Measurements from ENCODE around the gene CH25H. TPM values are rescaled to one million over a fixed set of nuclear protein-coding genes. Genes with fewer than 3 reads are reported as not detected.

Gene CH25H
- total and polyA plus RNA-seq, 7 experiments from 2014 or later: 0.11 to 0.34 TPM; not detected in 5

DNA sequence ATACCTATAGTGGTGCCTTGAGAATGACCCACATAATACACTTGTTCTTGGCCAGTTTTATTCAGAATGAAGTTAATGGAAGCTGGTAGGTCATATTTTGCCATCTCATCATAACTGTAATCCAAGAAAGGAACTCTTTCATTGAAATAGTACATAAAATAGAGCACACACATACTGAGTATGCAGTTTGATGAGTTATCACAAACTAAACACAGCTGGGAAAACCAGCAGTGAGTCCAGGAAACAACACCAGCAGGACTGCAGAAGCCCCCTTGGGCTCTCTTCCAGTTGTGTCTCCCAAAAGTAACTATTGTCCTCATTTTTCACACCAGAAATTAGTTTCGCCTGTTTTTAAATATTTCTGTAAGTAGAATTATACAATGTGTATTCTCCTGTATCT lies 19.8 kb upstream of the CH25H start:
- DNase-seq: no peak
- no peak overlapping the region for H3K27ac ChIP-seq (ENCODE audit: low read depth, low read length)
- H3K36me3 ChIP-seq (ENCODE audit: control insufficient read depth in 2 of 3, insufficient read depth in 3 of 3, low read length in 3 of 3): peaks cover 0 to 26% (median 0%) of the 10 kb centered on the region in 3 experiments
- intact Hi-C loops (cut with micrococcal nuclease): no loop called here
- no peaks in the 10 kb centered on the region for H3K9me3 ChIP-seq (ENCODE audit: control insufficient read depth in 2 of 3, low read length in 3 of 3)
- H3K27ac Mint-ChIP-seq: no peak overlapping the region
- ATAC-seq: no peak
- H3K4me1 ChIP-seq (ENCODE audit: control insufficient read depth in 2 of 2, insufficient read depth in 2 of 2, low read length in 2 of 2): no peaks in the 10 kb centered on the region
- H3K27me3 Mint-ChIP-seq: no peaks in the 10 kb centered on the region
- CTCF ChIA-PET: no interaction called here
- POLR2A ChIA-PET: no interaction called here
- no peak overlapping the region for H3K4me3 Mint-ChIP-seq
- peaks cover 0 to 46% (median 19%) of the 10 kb centered on the region in 5 donors for H3K36me3 Mint-ChIP-seq
- no peaks in the 10 kb centered on the region for H3K27me3 ChIP-seq (ENCODE audit: control insufficient read depth in 2 of 2, insufficient read depth in 2 of 2, low read length in 2 of 2)
- H3K9me3 Mint-ChIP-seq: no peaks in the 10 kb centered on the region
- H3K4me3 ChIP-seq (ENCODE audit: low read length): no peak overlapping the region
- H3K4me1 Mint-ChIP-seq: peaks cover 0 to 15% (median 10%) of the 10 kb centered on the region in 7 donors

DNA sequence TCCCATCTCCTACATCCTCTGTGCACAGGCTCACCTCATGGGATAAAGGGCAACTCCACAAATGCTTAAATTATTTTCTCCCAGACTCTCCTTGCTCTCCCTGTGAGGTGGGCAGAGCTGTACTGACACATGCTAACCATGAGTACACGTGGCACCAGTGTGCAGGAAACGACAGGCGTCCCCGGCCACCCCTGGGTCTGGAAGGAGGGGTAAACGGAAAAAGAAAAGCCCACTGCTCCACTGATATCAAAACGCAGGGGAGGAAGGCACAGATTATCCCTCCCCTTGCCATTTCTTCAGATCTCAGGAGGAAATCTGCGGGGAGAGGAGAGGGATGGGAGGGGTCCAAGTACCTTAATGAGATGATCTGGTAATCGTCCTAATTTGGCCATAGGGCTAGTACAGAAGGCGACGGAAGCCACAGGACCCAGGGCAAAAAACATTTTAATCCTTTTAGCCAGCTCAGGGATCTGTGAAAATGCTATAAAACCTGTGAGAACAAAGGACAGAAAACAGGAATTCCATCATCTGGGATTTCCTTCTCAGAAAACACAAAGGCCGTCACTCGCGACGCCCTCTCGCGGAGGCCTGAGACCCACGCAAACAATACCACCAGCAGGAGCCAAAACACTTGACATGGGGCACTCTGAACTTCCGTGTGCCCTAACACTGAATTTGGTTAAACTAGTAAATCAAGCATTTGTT lies 17.8 kb upstream of the CH25H start:
- Histone ChIP-seq H3K4me1 (ENCODE audit: control insufficient read depth in 2 of 2, insufficient read depth in 2 of 2, low read length in 2 of 2) (no peaks in the 10 kb centered on the region), H3K27me3 (ENCODE audit: control insufficient read depth in 2 of 2, insufficient read depth in 2 of 2, low read length in 2 of 2) (no peaks in the 10 kb centered on the region), H3K27ac (ENCODE audit: low read depth, low read length) (no peak overlapping the region), H3K4me3 (ENCODE audit: low read length) (no peak overlapping the region), H3K9me3 (ENCODE audit: control insufficient read depth in 2 of 3, low read length in 3 of 3) (no peaks in the 10 kb centered on the region), H3K36me3 (ENCODE audit: control insufficient read depth in 2 of 3, insufficient read depth in 3 of 3, low read length in 3 of 3) (peaks cover 0 to 18% (median 0%) of the 10 kb centered on the region in 3 experiments)
- ATAC-seq (peak; percentile 54), DNase-seq (no peak)
- ChIA-PET POLR2A (no interaction called here), CTCF (interaction anchor here (0.9 to 1.3 kb wide), 2 partner anchors 7 to 291 kb away, joined by 3 to 6 read pairs; no protein-coding TSS in a partner anchor)
- peaks cover 0 to 35% (median 16%) of the 10 kb centered on the region in 5 donors for H3K36me3 Mint-ChIP-seq
- peak overlapping the region in 9 of 10 donors; percentile 5 to 80 (median 57) for H3K4me3 Mint-ChIP-seq
- peak overlapping the region in 6 of 9 donors; percentile 12 to 70 (median 36) for H3K27ac Mint-ChIP-seq
- peaks cover 0 to 15% (median 10%) of the 10 kb centered on the region in 7 donors for H3K4me1 Mint-ChIP-seq
- intact Hi-C loops (cut with micrococcal nuclease): no loop called here
- H3K9me3 Mint-ChIP-seq: no peaks in the 10 kb centered on the region
- no peaks in the 10 kb centered on the region for H3K27me3 Mint-ChIP-seq

DNA sequence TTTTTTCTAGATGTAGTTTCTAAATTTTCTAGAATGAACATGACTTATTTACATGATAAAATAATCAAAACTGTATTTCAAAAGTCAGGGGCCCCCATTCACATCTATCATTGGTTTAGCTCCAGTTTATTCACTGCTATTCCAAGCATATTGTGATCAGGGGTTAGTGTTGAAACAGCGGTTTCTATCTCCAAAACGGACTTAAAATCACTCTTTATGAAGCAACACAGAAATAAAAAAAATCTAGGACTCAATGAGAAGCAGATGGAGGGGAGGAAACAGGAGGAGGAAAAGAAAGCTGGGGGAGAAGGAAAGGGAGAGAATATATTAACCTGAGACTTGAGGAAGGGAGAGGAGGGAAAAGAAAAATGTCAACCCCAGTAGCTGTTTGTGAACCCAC lies 14.8 kb upstream of the CH25H start:
- peak overlapping the region in 2 of 9 donors; percentile 38 to 57 for H3K27ac Mint-ChIP-seq
- H3K9me3 Mint-ChIP-seq: no peaks in the 10 kb centered on the region
- Histone ChIP-seq H3K4me3 (ENCODE audit: low read length) (no peak overlapping the region), H3K4me1 (ENCODE audit: control insufficient read depth in 2 of 2, insufficient read depth in 2 of 2, low read length in 2 of 2) (peaks cover 0 to 6% of the 10 kb centered on the region in 2 donors), H3K36me3 (ENCODE audit: control insufficient read depth in 2 of 3, insufficient read depth in 3 of 3, low read length in 3 of 3) (peaks cover 0 to 13% (median 0%) of the 10 kb centered on the region in 3 experiments), H3K27me3 (ENCODE audit: control insufficient read depth in 2 of 2, insufficient read depth in 2 of 2, low read length in 2 of 2) (no peaks in the 10 kb centered on the region), H3K9me3 (ENCODE audit: control insufficient read depth in 2 of 3, low read length in 3 of 3) (no peaks in the 10 kb centered on the region), H3K27ac (ENCODE audit: low read depth, low read length) (no peak overlapping the region)
- no peak for ATAC-seq
- DNase-seq: no peak
- H3K36me3 Mint-ChIP-seq: peaks cover 0 to 16% (median under 1%) of the 10 kb centered on the region in 5 donors
- H3K4me1 Mint-ChIP-seq: peaks cover 6 to 24% (median 19%) of the 10 kb centered on the region in 7 donors
- ChIA-PET CTCF (interaction anchor here (0.7 to 0.8 kb wide), 2 partner anchors 285 to 289 kb away, joined by 3 to 5 read pairs; no protein-coding TSS in a partner anchor), POLR2A (interaction anchor here (0.7 kb wide), 1 partner anchor 232 kb away, joined by 3 read pairs; no protein-coding TSS in a partner anchor)
- intact Hi-C loops (cut with micrococcal nuclease): no loop called here
- no peak overlapping the region for H3K4me3 Mint-ChIP-seq
- H3K27me3 Mint-ChIP-seq: no peaks in the 10 kb centered on the region

DNA sequence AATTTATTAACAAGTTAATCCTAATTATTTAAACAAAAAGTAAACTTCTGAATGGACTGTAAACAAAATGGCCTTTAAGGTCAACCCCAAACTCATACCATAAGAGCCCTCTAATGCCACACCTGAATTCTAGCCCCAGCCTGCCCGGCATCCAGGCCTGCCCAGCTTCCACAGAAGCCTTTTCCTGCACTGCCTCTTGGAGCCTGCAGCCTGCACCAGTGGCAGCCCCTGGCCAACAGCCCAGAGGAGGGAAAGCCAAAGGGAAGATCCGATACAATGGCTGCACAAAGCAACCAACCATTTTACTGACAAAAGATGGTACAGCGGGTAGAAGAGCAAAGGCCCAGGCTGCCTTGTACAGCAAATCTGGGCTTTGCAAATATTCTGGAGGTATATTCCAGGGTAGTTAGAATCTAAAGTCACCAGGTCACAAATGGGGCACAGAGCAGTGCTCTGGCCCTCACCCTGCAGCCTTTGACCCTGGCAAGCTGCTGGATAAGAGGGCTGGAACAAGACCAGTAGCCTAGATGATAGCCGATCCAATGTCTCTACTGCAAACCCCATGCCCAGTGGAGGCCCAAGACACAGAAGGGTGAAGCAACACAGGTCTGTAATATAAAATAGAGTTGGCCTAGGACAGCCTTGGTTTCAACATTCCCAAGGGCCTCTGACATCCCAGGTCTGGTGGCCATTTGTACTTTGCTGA lies 12.5 kb upstream of the CH25H start:
- Mint-ChIP-seq H3K27me3 (no peaks in the 10 kb centered on the region), H3K9me3 (no peaks in the 10 kb centered on the region), H3K4me3 (no peak overlapping the region), H3K4me1 (peaks cover 6 to 13% (median 11%) of the 10 kb centered on the region in 7 donors), H3K36me3 (peaks cover 0 to 14% (median 0%) of the 10 kb centered on the region in 5 donors), H3K27ac (peak overlapping the region in 1 of 9 donors; percentile 51)
- H3K27me3 ChIP-seq (ENCODE audit: control insufficient read depth in 2 of 2, insufficient read depth in 2 of 2, low read length in 2 of 2): no peaks in the 10 kb centered on the region
- H3K4me1 ChIP-seq (ENCODE audit: control insufficient read depth in 2 of 2, insufficient read depth in 2 of 2, low read length in 2 of 2): peaks cover 0 to 6% of the 10 kb centered on the region in 2 donors
- H3K4me3 ChIP-seq (ENCODE audit: low read length): no peak overlapping the region
- H3K36me3 ChIP-seq (ENCODE audit: control insufficient read depth in 2 of 3, insufficient read depth in 3 of 3, low read length in 3 of 3): peaks cover 0 to 26% (median 0%) of the 10 kb centered on the region in 3 experiments
- CTCF ChIA-PET: interaction anchor here (0.6 to 2.9 kb wide), 5 partner anchors 13 to 285 kb away, joined by 3 to 32 read pairs (median 3); no protein-coding TSS in a partner anchor
- intact Hi-C loops (cut with micrococcal nuclease): loop anchor here in 1 of 2 donors (5.0 kb wide), 2 partner anchors 382 to 532 kb away; no protein-coding TSS in a partner anchor
- no peak overlapping the region for H3K27ac ChIP-seq (ENCODE audit: low read depth, low read length)
- DNase-seq (no peak), ATAC-seq (no peak)
- POLR2A ChIA-PET: interaction anchor here (1.1 kb wide), 1 partner anchor 173 kb away, joined by 6 read pairs; the partner anchor contains the start of gene IFIT1
- H3K9me3 ChIP-seq (ENCODE audit: control insufficient read depth in 2 of 3, low read length in 3 of 3): no peaks in the 10 kb centered on the region

DNA sequence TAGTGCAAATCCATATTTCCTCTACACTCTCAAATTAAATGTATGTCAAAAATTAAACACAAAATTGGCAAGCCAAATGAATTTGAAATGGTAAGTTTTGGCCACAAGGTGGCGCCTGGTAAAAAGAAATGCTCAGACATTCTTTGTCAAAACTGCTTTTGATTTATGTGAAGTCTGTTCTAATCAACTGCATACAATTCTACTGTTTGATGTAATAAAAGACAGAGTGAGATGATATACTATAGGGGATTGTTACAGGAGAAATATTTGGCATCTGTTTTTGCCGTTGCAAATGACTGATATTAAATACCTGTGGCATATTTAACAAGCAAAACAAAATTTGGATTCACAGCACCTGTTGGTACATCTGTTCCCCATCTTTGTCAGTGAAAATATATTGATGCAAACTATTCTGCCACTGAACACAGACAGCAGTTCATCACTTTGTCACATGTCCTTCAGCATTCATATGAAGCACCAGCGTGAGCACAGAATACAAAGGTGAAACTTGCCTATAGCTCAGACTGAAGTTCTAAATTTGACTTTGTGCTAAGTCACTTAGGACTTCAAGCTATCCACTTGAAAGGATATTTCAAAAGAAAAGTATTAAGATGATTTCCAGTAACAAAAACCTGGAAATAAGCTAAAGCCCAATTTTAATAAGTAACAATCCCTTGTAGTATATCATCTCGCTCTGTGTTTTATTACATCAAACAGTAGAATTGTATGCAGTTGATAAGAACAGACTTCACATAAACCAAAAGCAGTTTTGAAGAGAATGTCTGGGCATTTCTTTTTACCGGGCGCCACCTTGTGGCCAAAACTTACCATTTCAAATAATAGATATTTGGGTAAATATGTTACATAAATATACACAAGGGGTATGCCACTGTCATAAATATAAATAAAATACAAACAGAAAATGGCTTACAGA lies 10.2 kb upstream of the CH25H start:
- H3K4me3 ChIP-seq (ENCODE audit: low read length): no peak overlapping the region
- intact Hi-C loops (cut with micrococcal nuclease): loop anchor here (1.0 to 5.0 kb wide), 12 partner anchors 34 to 652 kb away; partner anchors contain the start of genes IFIT1 (in 1 of the 2) and LIPA (in 1 of the 2)
- peaks cover 0 to 19% (median 0%) of the 10 kb centered on the region in 3 experiments for H3K36me3 ChIP-seq (ENCODE audit: control insufficient read depth in 2 of 3, insufficient read depth in 3 of 3, low read length in 3 of 3)
- Mint-ChIP-seq H3K27ac (peak overlapping the region in 7 of 9 donors; percentile 2 to 79 (median 25)), H3K4me1 (peaks cover 8 to 15% (median 10%) of the 10 kb centered on the region in 7 donors), H3K4me3 (peak overlapping the region in 5 of 10 donors; percentile 0 to 69 (median 3)), H3K36me3 (peaks cover 0 to 15% (median 0%) of the 10 kb centered on the region in 5 donors), H3K9me3 (no peaks in the 10 kb centered on the region), H3K27me3 (peaks cover 0 to 3% (median 0%) of the 10 kb centered on the region in 5 donors)
- peaks cover 0 to 6% of the 10 kb centered on the region in 2 donors for H3K4me1 ChIP-seq (ENCODE audit: control insufficient read depth in 2 of 2, insufficient read depth in 2 of 2, low read length in 2 of 2)
- DNase-seq: peak; percentile 17 to 66 (median 56)
- ATAC-seq: peak; percentile 75
- no peaks in the 10 kb centered on the region for H3K27me3 ChIP-seq (ENCODE audit: control insufficient read depth in 2 of 2, insufficient read depth in 2 of 2, low read length in 2 of 2)
- no peaks in the 10 kb centered on the region for H3K9me3 ChIP-seq (ENCODE audit: control insufficient read depth in 2 of 3, low read length in 3 of 3)
- CTCF ChIA-PET: interaction anchor here (0.5 to 2.9 kb wide), 22 partner anchors 8 to 385 kb away, joined by 3 to 32 read pairs (median 4); partner anchors contain the start of genes CH25H, FAS and LIPA
- POLR2A ChIA-PET: interaction anchor here (0.8 kb wide), 1 partner anchor 34 kb away, joined by 3 read pairs; the partner anchor contains the start of gene LIPA
- H3K27ac ChIP-seq (ENCODE audit: low read depth, low read length): no peak overlapping the region
